PC-3 (cell line): ENCODE data around the gene ACAN. TPM values are rescaled to one million over a fixed set of nuclear protein-coding genes. Genes with fewer than 3 reads are reported as not detected.

Experiments used
- ATAC-seq: fragments of 200-7000 bp; cut with Tn5 transposase; 2 replicates; pipeline ENCODE4 v1.9.1; 2020; ENCODE audit warnings: mild to moderate bottlenecking, moderate library complexity
- BruUV-seq: library from RNA; stranded (reverse); fragments of 400-500 nt; replicated peaks from 2 replicates; lab custom pipeline; 2021; lab: Mats Ljungman, UMichigan
- CTCF ChIA-PET: fragments of 300-600 bp; sonication (Branson Sonifier 250); formaldehyde crosslinking; loops from one replicate; lab custom pipeline; 2022; ENCODE audit warnings: antibody characterized with exemption; lab: Charles Lee
- POLR2A ChIA-PET: fragments of 300-600 bp; sonication (Branson Sonifier 250); formaldehyde crosslinking; loops from one replicate; lab custom pipeline; 2022; ENCODE audit warnings: antibody characterized with exemption; ENCODE audit not compliant: unreplicated experiment; lab: Charles Lee
- DNase-seq: peaks from one replicate; pipeline ENCODE4 v3.0.0-alpha.2; 2015
- H2AFZ ChIP-seq: fragments of 300-600 bp; sonication (generic); 2 replicates; pipeline ENCODE4 v1.6.0; 2016; ENCODE audit warnings: antibody characterized with exemption, low read length
- H3F3A ChIP-seq: fragments of 300-600 bp; sonication (generic); one replicate; pipeline ENCODE4 v1.6.0; 2017; ENCODE audit warnings: antibody characterized with exemption, low read length, control low read depth, mild to moderate bottlenecking; ENCODE audit not compliant: unreplicated experiment
- H3K27ac ChIP-seq: fragments of 300-600 bp; sonication (generic); 2 replicates; pipeline ENCODE4 v1.5.1; 2016; ENCODE audit warnings: mild to moderate bottlenecking, low read length
- H3K27me3 ChIP-seq: fragments of 300-600 bp; sonication (generic); 2 replicates; pipeline ENCODE4 v1.6.1; 2016; ENCODE audit warnings: low read length, mixed read lengths
- H3K36me3 ChIP-seq: fragments of 300-600 bp; sonication (generic); 2 replicates; pipeline ENCODE4 v1.6.1; 2016; ENCODE audit warnings: low read depth, mixed run types, low read length, mixed read lengths
- H3K4me1 ChIP-seq: fragments of 300-600 bp; sonication (generic); 2 replicates; pipeline ENCODE4 v1.5.1; 2016; ENCODE audit warnings: low read length; ENCODE audit not compliant: insufficient read depth
- H3K4me2 ChIP-seq: fragments of 300-600 bp; sonication (generic); 2 replicates; pipeline ENCODE4 v1.6.0; 2016; ENCODE audit warnings: low read length
- H3K4me3 ChIP-seq: fragments of 300-600 bp; sonication (generic); 2 replicates; pipeline ENCODE4 v1.5.1; 2016; ENCODE audit warnings: mild to moderate bottlenecking, low read length, mixed read lengths
- H3K79me2 ChIP-seq: fragments of 300-600 bp; sonication (generic); 2 replicates; pipeline ENCODE4 v1.6.1; 2017; ENCODE audit warnings: low read length, mixed read lengths
- H3K9ac ChIP-seq: fragments of 300-600 bp; sonication (generic); 2 replicates; pipeline ENCODE4 v1.6.0; 2016; ENCODE audit warnings: mild to moderate bottlenecking, low read length
- H3K9me2 ChIP-seq: fragments of 300-600 bp; sonication (generic); replicated peaks from 2 replicates; pipeline ENCODE4 v1.6.1; 2016; ENCODE audit warnings: mixed run types, low read length, mixed read lengths
- H3K9me3 ChIP-seq: fragments of 300-600 bp; sonication (generic); 2 replicates; pipeline ENCODE4 v1.6.1; 2016; ENCODE audit warnings: low read length, mixed read lengths
- H4K20me1 ChIP-seq: fragments of 300-600 bp; sonication (generic); 2 replicates; pipeline ENCODE4 v1.6.1; 2016; ENCODE audit warnings: low read length, mixed read lengths
- CTCF ChIP-seq: fragments of 300-600 bp; sonication (generic); conservative IDR thresholded peaks from 2 replicates; pipeline ENCODE4 v1.5.1; 2017; ENCODE audit warnings: antibody characterized with exemption, low read depth, mild to moderate bottlenecking, low read length
- EZH2 ChIP-seq: fragments of 300-600 bp; sonication (generic); IDR thresholded peaks from one replicate; pipeline ENCODE4 v1.6.1; 2017; ENCODE audit warnings: antibody characterized with exemption, mild to moderate bottlenecking, low read length; ENCODE audit not compliant: unreplicated experiment
- EZH2phosphoT487 ChIP-seq: fragments of 300-600 bp; sonication (generic); IDR thresholded peaks from 2 replicates; pipeline ENCODE4 v1.6.1; 2018; ENCODE audit warnings: mild to moderate bottlenecking, antibody characterized with exemption, low read length, borderline replicate concordance
- intact Hi-C: fragments of 100-400 bp; cut with micrococcal nuclease; formaldehyde crosslinking; loops from 2 replicates; pipeline ENCODE4 v1.9.0; 2023
- total RNA-seq: library from RNA; depleted of rRNA; stranded (reverse); fragments of >200 nt; gene quantifications from 2 replicates; pipeline ENCODE4 v1.2.3, GENCODE V29; 2014

Gene ACAN
- total RNA-seq, 1 experiment from 2014 or later: not detected

GRCh38 chr15:88813960-88814359 is 10.7 kb downstream of the ACAN start:
- H3K27me3 ChIP-seq: peaks cover 9% of the 10 kb centered on the region; the same call in 1 of the 2 replicates
- H4K20me1 ChIP-seq: no peaks in the 10 kb centered on the region
- H3K36me3 ChIP-seq: no peaks in the 10 kb centered on the region
- H3K9me3 ChIP-seq: no peaks in the 10 kb centered on the region
- ChIA-PET CTCF (no interaction called here), POLR2A (no interaction called here)
- no peak overlapping the region for H3K4me3 ChIP-seq
- H3F3A ChIP-seq: no peaks in the 10 kb centered on the region
- H3K9ac ChIP-seq: no peak overlapping the region
- intact Hi-C loops: no loop called here
- H3K9me2 ChIP-seq: no peaks in the 10 kb centered on the region
- no peak overlapping the region for H3K4me2 ChIP-seq
- no TSS peak for BruUV-seq
- ATAC-seq: no peak
- H3K4me1 ChIP-seq: peaks cover 11% of the 10 kb centered on the region
- no peak for DNase-seq
- no peaks in the 10 kb centered on the region for H3K79me2 ChIP-seq
- TF ChIP-seq EZH2 (no peak), CTCF (no peak), EZH2phosphoT487 (no peak)
- H2AFZ ChIP-seq: no peak overlapping the region
- no peak overlapping the region for H3K27ac ChIP-seq

- ChIA-PET CTCF (no interaction called here), POLR2A (no interaction called here)
- H3K4me2 ChIP-seq: no peak overlapping the region
- no peaks in the 10 kb centered on the region for H4K20me1 ChIP-seq
- H3K36me3 ChIP-seq: no peaks in the 10 kb centered on the region
- no peak overlapping the region for H3K27ac ChIP-seq
- H3K27me3 ChIP-seq: peaks cover 9% of the 10 kb centered on the region; the same call in 1 of the 2 replicates
- H2AFZ ChIP-seq: no peak overlapping the region
- no peaks in the 10 kb centered on the region for H3K79me2 ChIP-seq
- H3K9me3 ChIP-seq: no peaks in the 10 kb centered on the region
- ATAC-seq (no peak), DNase-seq (no peak)
- no peak overlapping the region for H3K9ac ChIP-seq
- BruUV-seq: no TSS peak
- intact Hi-C loops: no loop called here
- TF ChIP-seq EZH2 (no peak), EZH2phosphoT487 (no peak), CTCF (no peak)
- H3K4me3 ChIP-seq: no peak overlapping the region
- H3F3A ChIP-seq: no peaks in the 10 kb centered on the region
- peaks cover 11% of the 10 kb centered on the region for H3K4me1 ChIP-seq
- H3K9me2 ChIP-seq: no peaks in the 10 kb centered on the region
Measured at GRCh38 chr15:88814393-88814792, 11.2 kb downstream of the ACAN start.

- H3F3A ChIP-seq: no peaks in the 10 kb centered on the region
- no peaks in the 10 kb centered on the region for H4K20me1 ChIP-seq
- H3K9me3 ChIP-seq: no peaks in the 10 kb centered on the region
- H3K27ac ChIP-seq: no peak overlapping the region
- no TSS peak for BruUV-seq
- ChIA-PET CTCF (no interaction called here), POLR2A (no interaction called here)
- H3K36me3 ChIP-seq: no peaks in the 10 kb centered on the region
- no peaks in the 10 kb centered on the region for H3K79me2 ChIP-seq
- H3K9ac ChIP-seq: no peak overlapping the region
- no peaks in the 10 kb centered on the region for H3K9me2 ChIP-seq
- intact Hi-C loops: no loop called here
- H3K4me3 ChIP-seq: no peak overlapping the region
- TF ChIP-seq CTCF: no peak
- no peak for TF ChIP-seq EZH2
- no peak for TF ChIP-seq EZH2phosphoT487
- no peak overlapping the region for H2AFZ ChIP-seq
- peaks cover 33% of the 10 kb centered on the region for H3K27me3 ChIP-seq
- ATAC-seq (no peak), DNase-seq (no peak)
- H3K4me1 ChIP-seq: no peaks in the 10 kb centered on the region
- no peak overlapping the region for H3K4me2 ChIP-seq
Measured at GRCh38 chr15:88818920-88819319, 15.7 kb downstream of the ACAN start.
